ENCODE results near the gene IER5L.
"Not testable (repeated sequence)": the region's sequence is repeated elsewhere in the genome, so short reads cannot be mapped to it uniquely, and the experiment has no call there.

IER5L gene

DNA sequence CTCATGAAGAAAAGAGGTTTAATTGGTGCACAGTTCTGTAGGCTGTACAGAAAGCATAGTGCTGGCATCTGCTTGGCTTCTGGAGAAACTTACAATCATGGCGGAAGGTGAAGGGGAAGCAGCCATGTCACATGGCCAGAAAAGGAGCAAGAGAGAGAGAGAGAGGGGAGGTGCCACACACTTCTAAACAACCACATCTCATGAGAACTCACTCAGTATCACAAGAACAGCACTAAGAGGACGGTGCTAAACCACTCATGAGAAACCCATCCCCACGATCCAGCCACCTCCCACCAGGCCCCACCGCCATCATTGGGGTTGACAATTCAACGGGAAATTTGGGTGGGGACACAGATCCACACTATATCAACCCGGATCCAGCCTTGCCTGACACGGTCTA is 28.8 kb upstream of the IER5L start:
- DNase-seq: no peak
- in situ Hi-C loops (cut with HindIII; ENCODE audit: low pct_ligation_motif_present, low pct_unique_long_range_greater_than_20kb, low sequenced_read_pairs): no loop called here

DNA sequence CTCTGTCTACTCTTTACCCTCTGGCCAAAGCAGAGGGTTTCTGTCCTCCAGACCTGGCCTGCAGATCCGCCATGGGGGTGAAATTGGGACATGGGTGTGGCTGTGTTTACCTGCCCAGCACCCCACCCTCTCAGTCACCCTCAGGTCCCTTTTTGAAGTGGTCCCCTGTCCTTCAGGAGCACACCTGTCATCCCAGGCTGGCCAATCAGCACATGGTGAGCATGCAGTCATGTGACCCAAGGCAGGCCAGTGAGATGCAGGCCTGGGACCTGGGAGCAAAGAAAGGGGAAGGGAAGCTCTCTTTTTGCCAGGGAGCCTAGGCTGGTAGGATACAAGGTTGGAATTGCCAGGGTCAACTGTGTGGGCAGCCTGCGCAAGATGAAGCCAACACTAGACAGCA is 28.3 kb upstream of the IER5L start:
- DNase-seq: no peak
- in situ Hi-C loops (cut with HindIII; ENCODE audit: low pct_ligation_motif_present, low pct_unique_long_range_greater_than_20kb, low sequenced_read_pairs): no loop called here

DNA sequence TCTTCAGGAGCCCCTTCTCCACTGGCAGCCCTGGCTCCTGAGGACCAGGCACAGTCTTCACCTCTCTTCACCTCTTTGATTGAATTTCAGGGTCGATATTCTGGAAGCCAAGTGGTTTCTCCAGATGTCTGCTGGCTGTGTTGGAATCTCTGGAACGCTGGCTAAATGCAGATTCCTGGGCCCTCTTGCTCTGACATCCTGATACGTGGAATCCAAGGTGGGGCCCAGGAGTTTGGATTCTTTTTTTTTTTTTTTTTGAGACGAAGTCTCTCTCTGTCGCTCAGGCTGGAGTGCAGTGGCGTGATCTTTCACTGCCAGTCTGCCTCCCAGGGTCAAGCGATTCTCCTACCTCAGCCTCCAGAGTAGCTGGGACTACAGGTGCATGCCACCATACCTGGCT is 26.8 kb upstream of the IER5L start:
- DNase-seq: no peak

DNA sequence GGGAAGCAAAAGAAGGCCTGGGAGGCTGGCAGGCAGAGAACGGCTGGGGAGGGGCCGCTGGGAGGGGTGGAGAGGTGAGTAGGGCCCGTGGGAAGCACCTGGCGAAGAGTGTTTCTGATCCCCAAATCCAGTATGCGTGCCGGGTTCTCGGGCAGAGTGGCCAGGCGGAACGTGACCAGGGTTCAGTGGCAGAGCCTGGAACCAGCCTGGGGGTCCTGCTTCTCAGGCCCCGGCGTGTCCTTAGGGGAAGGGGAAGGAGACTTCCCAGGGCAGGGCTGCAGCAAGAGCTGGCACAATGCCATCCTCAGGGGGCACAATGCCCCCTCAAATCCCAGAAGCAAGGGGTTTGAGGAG is 25.5 kb upstream of the IER5L start:
- in situ Hi-C loops (cut with HindIII; ENCODE audit: low pct_ligation_motif_present, low pct_unique_long_range_greater_than_20kb, low sequenced_read_pairs): no loop called here
- no peak for DNase-seq

More for the DNA sequence above, 26.8 kb upstream of the IER5L start:
- in situ Hi-C loops (cut with HindIII; ENCODE audit: low pct_ligation_motif_present, low pct_unique_long_range_greater_than_20kb, low sequenced_read_pairs): no loop called here

GRCh38 chr9:129202613-129203555 is 24.8 kb upstream of the IER5L start:
- DNase-seq: peak; percentile 54
- in situ Hi-C loops (cut with HindIII; ENCODE audit: low pct_ligation_motif_present, low pct_unique_long_range_greater_than_20kb, low sequenced_read_pairs): no loop called here

DNA sequence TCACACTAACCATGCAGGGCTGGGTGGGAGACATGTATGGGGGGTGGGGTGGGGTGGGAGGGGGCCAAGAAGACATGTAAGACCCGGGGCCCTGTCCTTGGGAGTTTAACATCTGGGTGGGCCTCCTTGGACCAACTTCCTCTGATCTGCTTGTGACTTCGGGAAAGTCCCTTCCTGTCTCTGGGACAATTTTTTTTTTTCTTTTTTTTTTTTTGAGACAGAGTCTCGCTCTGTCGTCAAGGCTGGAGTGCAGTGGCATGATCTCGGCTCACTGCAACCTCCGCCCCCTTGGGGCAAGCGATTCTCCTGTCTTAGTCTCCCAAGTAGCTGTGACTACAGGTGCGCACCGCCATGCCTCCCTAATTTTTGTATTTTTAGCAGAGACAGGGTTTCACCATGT is 23.8 kb upstream of the IER5L start:
- in situ Hi-C loops (cut with HindIII; ENCODE audit: low pct_ligation_motif_present, low pct_unique_long_range_greater_than_20kb, low sequenced_read_pairs): no loop called here
- no peak for DNase-seq

GRCh38 chr9:129201289-129201688 is 23.2 kb upstream of the IER5L start:
- no peak for DNase-seq
- in situ Hi-C loops (cut with HindIII; ENCODE audit: low pct_ligation_motif_present, low pct_unique_long_range_greater_than_20kb, low sequenced_read_pairs): no loop called here

DNA sequence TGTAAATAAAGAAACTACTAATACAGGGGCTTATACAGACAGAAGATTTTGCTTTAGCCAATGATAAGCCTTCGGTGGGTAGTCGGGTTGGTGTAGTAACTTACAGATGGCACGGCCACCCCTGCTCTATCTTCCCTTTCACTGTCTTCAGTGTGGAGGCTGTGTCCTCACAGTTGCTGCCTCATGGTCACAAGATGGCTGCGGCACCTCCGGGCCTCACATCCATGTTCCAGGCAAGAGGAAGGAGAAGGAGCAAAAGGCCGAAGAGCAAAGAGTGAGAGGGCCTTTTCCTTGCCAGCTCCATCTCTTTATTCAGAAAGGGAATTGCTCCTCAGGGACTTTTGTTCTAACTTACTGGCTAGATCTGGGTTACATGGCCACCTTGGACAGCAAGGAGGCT is 22.2 kb upstream of the IER5L start:
- no peak for DNase-seq
- in situ Hi-C loops (cut with HindIII; ENCODE audit: low pct_ligation_motif_present, low pct_unique_long_range_greater_than_20kb, low sequenced_read_pairs): no loop called here

DNA sequence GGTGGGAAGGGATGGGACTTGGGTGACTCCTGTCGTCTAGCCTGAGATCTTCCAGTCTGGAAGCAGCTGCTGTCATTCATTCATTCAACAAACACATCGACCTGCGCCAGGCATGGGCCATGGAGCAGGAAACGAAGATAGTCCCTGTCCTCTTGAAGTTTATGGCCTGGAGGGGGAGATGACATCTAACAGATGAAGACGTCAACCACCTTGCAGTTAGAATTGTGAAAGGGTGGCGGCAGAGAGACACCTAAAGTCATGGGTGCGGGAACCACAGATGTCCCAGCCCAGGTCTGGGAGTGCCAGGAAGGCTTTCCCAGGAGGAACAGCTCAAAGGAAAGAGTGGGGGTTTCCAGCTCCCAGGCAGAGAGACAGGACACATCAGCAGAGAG is 21.0 kb upstream of the IER5L start:
- in situ Hi-C loops (cut with HindIII; ENCODE audit: low pct_ligation_motif_present, low pct_unique_long_range_greater_than_20kb, low sequenced_read_pairs): no loop called here
- no peak for DNase-seq

- DNase-seq: no peak
- in situ Hi-C loops (cut with HindIII; ENCODE audit: low pct_ligation_motif_present, low pct_unique_long_range_greater_than_20kb, low sequenced_read_pairs): no loop called here
These were observed 20.4 kb upstream of the IER5L start for GRCh38 chr9:129198319-129199043.

- in situ Hi-C loops (cut with HindIII; ENCODE audit: low pct_ligation_motif_present, low pct_unique_long_range_greater_than_20kb, low sequenced_read_pairs): no loop called here
- no peak for DNase-seq
These were observed 19.9 kb upstream of the IER5L start for GRCh38 chr9:129197978-129198318.

- in situ Hi-C loops (cut with HindIII; ENCODE audit: low pct_ligation_motif_present, low pct_unique_long_range_greater_than_20kb, low sequenced_read_pairs); DNase-seq: not testable (repeated sequence)
These were observed 19.0 kb upstream of the IER5L start for GRCh38 chr9:129197045-129197444.

DNA sequence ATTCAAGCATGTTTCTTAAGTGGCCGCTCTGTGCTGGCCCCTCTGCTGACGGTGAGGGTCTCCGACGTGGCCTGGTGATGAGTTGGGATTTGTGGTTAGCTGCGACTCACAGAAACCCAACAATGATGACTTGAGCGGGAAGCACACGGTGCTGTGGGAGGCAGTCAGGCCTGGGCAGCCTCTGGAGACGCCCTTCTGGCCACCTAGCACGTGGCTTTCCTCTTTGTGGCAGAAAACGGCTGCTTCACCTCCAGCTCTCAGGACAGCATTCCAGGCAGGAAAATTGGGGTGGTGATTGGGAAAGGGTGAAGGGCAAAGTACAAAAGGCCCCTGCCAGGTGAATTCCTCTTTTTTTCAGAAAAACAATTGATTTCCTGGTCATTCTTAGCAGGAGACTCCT is 17.5 kb upstream of the IER5L start:
- no peak for DNase-seq
- in situ Hi-C loops (cut with HindIII; ENCODE audit: low pct_ligation_motif_present, low pct_unique_long_range_greater_than_20kb, low sequenced_read_pairs): no loop called here

GRCh38 chr9:129194221-129194620 is 16.2 kb upstream of the IER5L start:
- in situ Hi-C loops (cut with HindIII; ENCODE audit: low pct_ligation_motif_present, low pct_unique_long_range_greater_than_20kb, low sequenced_read_pairs): no loop called here

DNA sequence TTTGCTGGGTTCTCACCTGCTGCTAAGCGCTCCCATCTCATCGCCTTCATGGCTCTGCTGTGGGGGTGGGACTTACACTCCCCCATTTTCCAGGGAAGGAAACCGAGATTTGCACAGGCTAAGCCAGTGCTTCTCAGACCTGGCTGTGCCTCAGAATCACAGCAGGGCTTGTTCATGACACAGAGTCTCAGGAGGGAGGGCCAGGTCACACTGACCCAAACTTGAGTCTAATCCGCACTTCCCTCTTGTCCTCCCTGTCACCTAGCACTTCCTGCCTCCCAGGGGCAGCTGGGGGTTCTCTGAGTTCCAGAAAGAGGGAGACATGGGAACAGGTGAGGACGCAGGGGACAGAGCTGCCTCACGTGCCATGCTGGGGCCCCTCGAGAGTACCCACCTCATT is 15.6 kb upstream of the IER5L start:
- DNase-seq: no peak
- in situ Hi-C loops (cut with HindIII; ENCODE audit: low pct_ligation_motif_present, low pct_unique_long_range_greater_than_20kb, low sequenced_read_pairs): no loop called here

More at GRCh38 chr9:129194221-129194620, 16.2 kb upstream of the IER5L start:
- no peak for DNase-seq

GRCh38 chr9:129191234-129191633 is 13.2 kb upstream of the IER5L start:
- in situ Hi-C loops (cut with HindIII; ENCODE audit: low pct_ligation_motif_present, low pct_unique_long_range_greater_than_20kb, low sequenced_read_pairs): no loop called here
- no peak for DNase-seq

- DNase-seq; in situ Hi-C loops (cut with HindIII; ENCODE audit: low pct_ligation_motif_present, low pct_unique_long_range_greater_than_20kb, low sequenced_read_pairs): not testable (repeated sequence)
These were observed 11.9 kb upstream of the IER5L start for GRCh38 chr9:129189971-129190370.

- in situ Hi-C loops (cut with HindIII; ENCODE audit: low pct_ligation_motif_present, low pct_unique_long_range_greater_than_20kb, low sequenced_read_pairs): no loop called here
- no peak for DNase-seq
These were observed 9.0 kb upstream of the IER5L start for GRCh38 chr9:129187042-129187441.

- in situ Hi-C loops (cut with HindIII; ENCODE audit: low pct_ligation_motif_present, low pct_unique_long_range_greater_than_20kb, low sequenced_read_pairs): no loop called here
- no peak for DNase-seq
These were observed 7.9 kb upstream of the IER5L start for GRCh38 chr9:129185991-129186390.

- DNase-seq: no peak
These were observed 7.3 kb upstream of the IER5L start for GRCh38 chr9:129185402-129185801.

More at GRCh38 chr9:129185402-129185801, 7.3 kb upstream of the IER5L start:
- in situ Hi-C loops (cut with HindIII; ENCODE audit: low pct_ligation_motif_present, low pct_unique_long_range_greater_than_20kb, low sequenced_read_pairs): no loop called here
